HepG2 (cell line): ENCODE results near the gene ATP9A. TPM values are rescaled to one million over a fixed set of nuclear protein-coding genes. Genes with fewer than 3 reads are reported as not detected.

Source experiments
- FOSL2 ChIP-seq: sonication (generic); formaldehyde crosslinking; IDR thresholded peaks from 2 replicates; pipeline ENCODE4 v1.4.0; 2020; ENCODE audit warnings: missing genetic modification reagents
- GMEB1 ChIP-seq: sonication (generic); formaldehyde crosslinking; IDR thresholded peaks from 2 replicates; pipeline ENCODE4 v1.5.1; 2020; ENCODE audit warnings: missing genetic modification reagents, mild to moderate bottlenecking, borderline replicate concordance
- KAT2B ChIP-seq: fragments of 150-350 bp; IDR thresholded peaks from 2 replicates; pipeline ENCODE4 v1.6.1; 2014; ENCODE audit warnings: low read depth, low read length, borderline replicate concordance
- KDM5B ChIP-seq: sonication (generic); formaldehyde crosslinking; IDR thresholded peaks from 2 replicates; pipeline ENCODE4 v1.4.0; 2020; ENCODE audit warnings: missing genetic modification reagents, mild to moderate bottlenecking, borderline replicate concordance
- KDM6A ChIP-seq: IDR thresholded peaks from 2 replicates; pipeline ENCODE4 v1.6.1; 2016; ENCODE audit warnings: low read depth
- MATR3 ChIP-seq: sonication (generic); formaldehyde crosslinking; IDR thresholded peaks from 2 replicates; pipeline ENCODE4 v1.4.0; 2020; ENCODE audit warnings: missing genetic modification reagents
- MXD3 ChIP-seq: IDR thresholded peaks from 2 replicates; pipeline ENCODE4 v1.6.1; 2016; ENCODE audit warnings: mild to moderate bottlenecking, missing biosample characterization, missing genetic modification reagents
- MXD4 ChIP-seq: IDR thresholded peaks from 2 replicates; pipeline ENCODE4 v1.6.1; 2016; ENCODE audit warnings: mild to moderate bottlenecking, missing biosample characterization, missing genetic modification reagents
- SOX5 ChIP-seq: IDR thresholded peaks from 2 replicates; pipeline ENCODE4 v1.6.1; 2016; ENCODE audit warnings: borderline replicate concordance
- TBP ChIP-seq: sonication (generic); formaldehyde crosslinking; IDR thresholded peaks from 2 replicates; pipeline ENCODE4 v1.5.0; 2020; ENCODE audit warnings: missing genetic modification reagents
- TRIM22 ChIP-seq: fragments of 450-650 bp; IDR thresholded peaks from 2 replicates; pipeline ENCODE4 v1.6.1; 2017
- ZBTB40 ChIP-seq, 2 experiments: fragments of 450-650 bp in 1 of 2; sonication (generic) in 1 of 2; formaldehyde crosslinking in 1 of 2; IDR thresholded peaks; 2 replicates each; pipeline versions ENCODE4 v1.6.1 to v1.8.0; 2016 to 2022; ENCODE audit warnings: antibody characterized with exemption in 1 of 2, mild to moderate bottlenecking in 1 of 2, missing genetic modification reagents in 1 of 2
- ZFP62 ChIP-seq: sonication (generic); formaldehyde crosslinking; IDR thresholded peaks from 2 replicates; pipeline ENCODE4 v1.4.0; 2020; ENCODE audit warnings: missing genetic modification reagents
- ZNF274 ChIP-seq: sonication (generic); formaldehyde crosslinking; IDR thresholded peaks from 2 replicates; pipeline ENCODE4 v1.5.1; 2020; ENCODE audit warnings: mild to moderate bottlenecking, missing genetic modification reagents
- ZNF75D ChIP-seq: sonication (generic); formaldehyde crosslinking; IDR thresholded peaks from 2 replicates; pipeline ENCODE4 v1.8.1; 2023; ENCODE audit warnings: missing genetic modification reagents, mild to moderate bottlenecking, borderline replicate concordance
- polyA plus RNA-seq, 8 experiments: library from polyadenylated mRNA; depleted of rRNA in 3 of 8; stranded (reverse) in 7 of 8; unstranded in 1 of 8; fragments of >200 nt; fragmentation: Illumina TruSeq in 4 of 8; extraction: Trizol in 4 of 8; gene quantifications; 2 replicates each; pipeline versions ENCODE4 v1.2.1 to v1.2.3, GENCODE V29; 2011 to 2016; ENCODE audit warnings: low read depth in 4 of 8, missing spikeins in 1 of 8, mixed read lengths in 1 of 8; ENCODE audit not compliant: insufficient read depth in 1 of 8
- total RNA-seq, 5 experiments: library from RNA; depleted of rRNA; stranded (reverse); fragments of >200 nt; fragmentation: Illumina TruSeq; extraction: Trizol; gene quantifications; 2 replicates each; pipeline ENCODE4 v1.2.3, GENCODE V29; 2016; ENCODE audit warnings: low read depth in 1 of 5

ATP9A gene
- total and polyA plus RNA-seq, 2 of the 13 experiments (the other 11 are each of a cell fraction or from before 2014, with no cell fraction given): 11.8 to 18.5 TPM

- TF ChIP-seq ZBTB40 (IDR thresholded peaks at IDR 0.05) (no peak), ZBTB40 (CRISPR knock-in tag; IDR thresholded peaks at IDR 0.05) (peak; percentile 27; the same call in 1 of the 2 replicates), KDM6A (CRISPR knock-in tag) (no peak), MXD3 (no peak; the same call in 1 of the 2 replicates), MATR3 (CRISPR knock-in tag) (no peak), MXD4 (CRISPR knock-in tag) (no peak), ZNF274 (CRISPR knock-in tag) (no peak), ZFP62 (no peak), TRIM22 (no peak), KDM5B (CRISPR knock-in tag) (0 out of 2 replicates have a peak, but pooled peaks have one; percentile 4), FOSL2 (CRISPR knock-in tag) (no peak), ZNF75D (CRISPR knock-in tag) (no peak), GMEB1 (CRISPR knock-in tag) (no peak), SOX5 (CRISPR knock-in tag) (no peak), KAT2B (no peak), TBP (CRISPR knock-in tag) (no peak)
Measured at GRCh38 chr20:51801122-51801822, 33.1 kb upstream of the ATP9A start (continued).
